GM18870 (cell line): ENCODE measurements around the gene PRKN.

Experiments used
- ATAC-seq: cut with Tn5 transposase; IDR thresholded peaks from one replicate; pipeline ENCODE4 v1.9.1; 2021; ENCODE audit warnings: moderate library complexity; ENCODE audit not compliant: unreplicated experiment

PRKN gene

DNA sequence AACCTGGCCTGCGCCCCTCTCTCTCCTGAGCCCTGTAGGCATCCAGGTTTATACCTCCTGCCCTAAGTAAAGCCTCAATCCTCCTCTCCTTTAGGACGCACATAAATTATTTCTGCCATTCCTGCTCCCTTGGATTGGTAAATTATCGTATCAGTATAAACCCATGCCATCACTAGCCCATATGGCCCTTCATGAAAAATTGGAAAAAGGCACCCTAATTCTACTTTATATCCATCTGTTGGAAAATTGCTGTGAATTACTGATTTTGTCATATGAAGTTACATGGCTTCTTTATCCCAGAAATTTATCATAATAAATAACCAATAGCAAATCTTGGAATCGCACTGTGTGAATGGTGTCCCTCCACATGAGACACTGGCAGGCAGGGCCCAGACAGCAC lies 395.2 kb downstream of the PRKN start:
- ATAC-seq, result no peak

GRCh38 chr6:162331911-162332310 lies 395.7 kb downstream of the PRKN start:
- ATAC-seq, result no peak

DNA sequence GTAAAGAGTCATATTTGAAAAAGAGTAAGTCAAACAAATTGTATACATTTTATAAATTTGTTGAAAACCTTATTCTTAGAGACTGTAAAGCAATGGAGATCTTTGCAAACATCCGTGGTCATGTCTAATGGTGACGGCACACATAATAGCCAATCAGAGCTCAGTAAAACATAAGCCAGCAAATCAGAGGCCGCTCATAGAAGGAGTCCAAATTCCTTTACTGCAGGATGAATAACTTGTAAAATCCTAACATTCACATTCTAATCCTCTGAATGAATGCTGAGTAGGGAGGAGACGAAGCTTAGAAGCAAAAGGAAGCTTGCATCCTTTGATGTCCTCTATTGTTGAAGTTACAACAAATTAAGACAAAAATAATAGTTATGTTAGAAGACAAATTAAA lies 401.7 kb downstream of the PRKN start:
- ATAC-seq, result no peak

DNA sequence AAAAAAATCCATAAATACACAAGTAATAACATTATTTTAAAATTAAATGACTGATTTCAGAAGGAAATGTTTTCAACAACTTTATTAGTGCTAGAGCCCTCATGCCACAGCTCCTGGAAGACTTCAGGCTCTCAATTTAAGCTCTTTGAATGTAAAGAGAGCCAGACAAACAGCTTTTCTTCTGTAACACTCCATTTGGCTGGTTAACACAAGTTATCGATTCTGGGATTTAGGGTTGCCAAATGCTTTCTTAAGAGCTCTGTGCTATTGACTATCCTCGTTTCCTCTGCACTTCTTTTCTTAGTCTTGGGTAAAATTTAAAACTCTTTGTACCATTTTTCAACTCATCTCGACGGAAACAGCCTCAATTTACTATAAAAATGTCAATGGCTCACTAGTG lies 402.5 kb downstream of the PRKN start:
- ATAC-seq, result no peak

- no peak for ATAC-seq
These were observed 412.3 kb downstream of the PRKN start for GRCh38 chr6:162315291-162315690.

- no peak for ATAC-seq
These were observed 413.5 kb downstream of the PRKN start for GRCh38 chr6:162313922-162314660.

- no peak for ATAC-seq
These were observed 419.7 kb downstream of the PRKN start for GRCh38 chr6:162307865-162308264.

GRCh38 chr6:162306616-162307015 lies 420.9 kb downstream of the PRKN start:
- ATAC-seq, result no peak

- ATAC-seq, result no peak
These were observed 426.4 kb downstream of the PRKN start for GRCh38 chr6:162301128-162301527.

DNA sequence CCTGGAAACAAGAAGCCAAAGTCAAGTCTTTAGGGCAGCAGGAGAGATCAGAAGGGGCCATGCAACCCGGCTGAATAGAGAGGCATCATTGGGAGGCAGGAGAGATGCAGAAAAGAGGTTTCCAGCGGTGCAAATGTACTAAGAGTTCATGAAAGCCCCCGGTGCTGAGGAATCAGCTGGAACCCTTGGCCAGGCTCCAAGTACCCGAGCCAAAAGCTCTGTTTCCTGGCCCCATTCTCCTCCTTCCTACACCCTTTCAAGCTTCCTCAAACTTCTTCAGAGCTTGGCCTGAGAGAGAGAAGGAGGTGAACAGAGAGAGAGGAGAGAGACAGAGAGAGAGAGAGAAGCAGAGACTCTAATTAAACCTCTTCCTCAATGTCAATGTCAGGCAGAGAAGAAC lies 433.5 kb downstream of the PRKN start:
- no peak for ATAC-seq

- no peak for ATAC-seq
These were observed 434.7 kb downstream of the PRKN start for GRCh38 chr6:162292915-162293314.

DNA sequence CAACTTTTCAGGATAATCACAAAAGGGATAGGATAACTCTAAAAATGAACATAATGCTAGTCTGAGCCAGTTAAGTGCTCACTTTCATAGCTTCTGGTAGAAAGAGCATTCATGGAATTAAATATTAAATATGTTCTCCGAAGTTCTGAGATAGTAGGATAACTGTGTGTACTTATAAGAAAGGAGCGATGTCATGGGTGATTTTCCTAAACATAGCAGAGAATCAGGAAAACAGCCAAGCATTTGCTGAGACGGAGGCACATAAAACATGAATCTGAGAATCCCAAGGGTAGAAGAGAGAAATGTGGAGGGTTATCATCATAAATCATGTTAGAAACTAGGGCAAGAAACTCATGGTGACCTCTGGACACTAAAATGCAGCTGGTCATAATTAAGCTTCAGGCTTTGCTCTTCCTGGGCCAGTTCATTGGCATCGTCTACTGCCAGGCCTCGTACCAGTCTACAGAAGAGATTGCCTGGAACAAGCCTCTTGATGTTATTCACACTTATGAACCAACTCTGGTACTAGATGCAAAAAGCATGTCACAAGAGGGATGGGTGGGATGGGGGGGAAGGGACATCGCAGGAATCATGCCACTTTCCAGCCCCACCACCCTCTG lies 436.6 kb downstream of the PRKN start:
- ATAC-seq, result no peak

GRCh38 chr6:162289972-162290371 lies 437.6 kb downstream of the PRKN start:
- no peak for ATAC-seq

- no peak for ATAC-seq
These were observed 453.6 kb downstream of the PRKN start for GRCh38 chr6:162273986-162274385.

DNA sequence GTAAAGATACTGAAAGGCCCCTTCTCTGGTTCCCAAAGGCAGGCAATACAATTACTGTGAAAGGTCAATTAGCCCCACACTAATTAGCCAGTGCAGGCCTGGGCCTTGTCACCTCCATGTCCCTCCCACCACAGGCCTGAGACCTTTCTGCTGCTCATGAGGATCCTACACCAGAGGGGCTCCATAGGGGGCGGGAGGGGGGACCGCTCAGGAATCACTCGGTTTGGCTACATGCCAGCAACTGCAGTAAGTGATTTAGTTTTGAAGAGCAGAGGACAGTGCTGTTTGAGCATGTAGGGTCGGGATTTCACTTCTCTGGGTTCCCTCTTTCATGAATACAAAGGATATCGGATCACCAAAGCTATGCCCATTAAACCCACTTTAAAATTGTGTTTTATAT lies 455.6 kb downstream of the PRKN start:
- no peak for ATAC-seq

- ATAC-seq, result no peak
These were observed 456.6 kb downstream of the PRKN start for GRCh38 chr6:162270966-162271365.

DNA sequence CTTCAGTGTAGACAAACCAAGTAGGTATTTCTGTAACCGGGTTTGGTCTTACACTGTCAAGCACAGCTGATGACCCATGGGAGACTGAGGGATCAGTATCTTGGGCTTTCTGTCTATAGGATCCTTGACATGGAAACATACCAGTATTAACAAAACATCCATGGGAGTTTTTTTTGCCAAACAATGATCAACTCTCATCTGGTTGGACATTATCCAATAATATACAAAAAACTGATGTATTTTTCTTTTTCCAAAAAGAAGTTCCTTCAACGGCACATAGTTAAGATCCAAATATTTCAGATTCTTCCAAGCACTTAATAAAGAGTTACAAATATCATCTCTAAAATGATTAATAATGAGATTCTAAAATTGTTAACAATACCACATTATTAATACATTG lies 459.9 kb downstream of the PRKN start:
- ATAC-seq, result no peak

DNA sequence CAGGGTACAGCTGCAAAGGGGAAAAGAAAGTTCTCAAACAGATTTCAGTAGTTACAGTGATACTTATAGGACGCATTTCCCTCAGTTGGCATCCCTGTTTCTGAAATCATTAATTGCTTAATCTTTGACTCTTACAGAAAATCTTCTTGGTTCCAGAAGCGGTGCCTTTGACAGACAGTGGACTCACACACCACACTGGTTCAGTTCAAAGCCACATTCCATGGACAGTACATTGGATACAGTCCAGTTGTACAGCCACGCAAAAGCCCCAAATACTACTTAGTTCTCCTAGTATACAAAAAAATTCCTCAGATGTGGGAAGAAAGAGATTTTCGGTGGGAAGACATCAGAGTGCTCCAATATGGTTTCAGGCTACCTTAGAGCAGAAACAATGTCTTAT lies 460.4 kb downstream of the PRKN start:
- no peak for ATAC-seq

DNA sequence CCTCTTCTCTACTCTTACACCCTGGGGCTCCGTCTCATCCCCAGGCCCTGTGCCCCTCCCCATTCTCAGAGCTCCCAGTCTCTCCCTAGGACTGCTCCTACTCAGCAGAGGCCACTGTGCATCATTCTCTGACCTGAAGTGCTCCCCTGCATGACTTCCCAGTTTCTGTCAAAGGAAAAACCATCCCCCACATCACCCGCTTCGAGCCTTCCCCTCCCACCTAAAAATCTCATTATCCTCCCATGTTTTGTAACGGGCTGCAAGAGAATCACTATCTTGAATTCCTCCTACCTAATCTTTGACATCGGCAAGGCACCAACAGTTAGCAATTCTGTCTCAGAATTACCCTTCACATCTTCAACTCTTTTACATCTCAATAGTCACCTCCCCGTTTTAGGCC lies 463.0 kb downstream of the PRKN start:
- no peak for ATAC-seq

DNA sequence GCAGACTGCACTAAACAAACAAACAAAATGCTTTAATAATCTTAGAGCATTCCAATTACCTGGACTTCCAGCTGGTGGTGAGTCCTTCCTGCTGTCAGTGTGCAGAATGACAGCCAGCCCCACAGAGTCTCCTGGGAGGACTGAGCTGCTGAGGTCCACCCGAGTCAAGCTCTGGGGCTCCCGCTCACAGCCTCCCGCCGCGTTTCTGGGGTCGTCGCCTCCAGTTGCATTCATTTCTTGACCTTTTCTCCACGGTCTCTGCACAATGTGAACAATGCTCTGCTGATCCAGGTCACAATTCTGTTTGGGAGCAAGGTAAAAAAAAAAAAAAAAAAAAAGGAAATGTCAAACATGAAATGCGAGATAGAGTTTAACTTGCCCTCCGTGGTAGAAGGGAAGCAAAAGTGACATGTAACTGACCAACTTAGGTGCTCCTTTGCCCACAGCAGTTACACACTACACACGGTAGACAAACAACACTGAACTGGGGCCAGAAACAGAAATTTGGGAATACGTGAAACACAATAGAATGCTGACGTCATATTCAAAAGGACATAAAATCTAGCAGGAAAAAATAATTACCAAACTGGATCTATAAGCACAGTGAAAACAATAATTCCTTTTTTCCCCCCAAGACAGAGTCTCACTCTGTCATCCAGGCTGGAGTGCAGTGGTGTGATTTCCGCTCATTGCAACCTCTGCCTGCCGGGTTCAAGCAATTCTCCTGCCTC lies 464.9 kb downstream of the PRKN start:
- ATAC-seq, result no peak

DNA sequence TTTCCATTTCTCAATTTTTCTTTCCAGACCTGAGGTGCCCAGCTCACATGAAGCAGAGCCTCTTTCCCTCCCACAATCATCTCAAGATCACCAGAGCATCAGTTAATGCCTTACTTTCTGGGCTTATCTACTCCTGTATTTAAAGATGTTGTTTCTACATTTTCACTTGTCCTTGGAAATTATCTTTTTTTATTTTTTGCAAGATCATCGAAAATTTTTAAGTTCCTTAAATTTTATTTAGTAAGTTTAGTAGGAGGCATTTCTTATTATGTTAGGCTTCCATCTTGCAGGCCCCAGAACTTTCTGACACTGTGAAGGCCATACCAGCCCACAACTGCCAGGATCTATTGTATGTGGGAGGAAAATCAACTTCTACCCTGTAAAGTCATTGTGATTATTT lies 466.0 kb downstream of the PRKN start:
- no peak for ATAC-seq

DNA sequence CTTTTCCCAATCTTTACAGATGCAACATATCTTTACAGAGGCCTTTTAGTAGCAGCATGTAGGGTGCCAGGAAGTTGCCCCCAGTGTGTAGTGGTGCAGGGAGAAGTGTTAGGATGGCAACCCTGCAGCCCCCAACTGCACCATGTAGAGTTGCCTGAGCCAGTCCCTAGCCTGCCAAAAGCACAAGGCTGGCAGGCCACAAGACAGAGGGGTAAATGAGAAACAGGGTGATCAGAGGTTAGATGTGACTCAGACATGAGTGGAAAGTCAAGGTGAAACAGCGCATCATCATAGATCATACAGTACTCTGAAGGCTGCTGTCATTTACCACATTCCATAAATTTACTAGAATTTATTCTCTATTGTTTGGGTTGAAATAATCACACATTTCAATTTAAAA lies 467.5 kb downstream of the PRKN start:
- ATAC-seq, result no peak
